Endodermal cell (in vitro differentiated cells): ENCODE measurements around the gene DNAH11. TPM values are rescaled to one million over a fixed set of nuclear protein-coding genes. Genes with fewer than 3 reads are reported as not detected.
A peak's percentile ranks its signal among the peaks of the same experiment; 100 is the strongest.

ENCODE experiments used
- DNase-seq: peaks from one replicate; pipeline ENCODE4 v3.0.0-alpha.2; 2017
- H3K27ac ChIP-seq: 2 replicates; pipeline ENCODE4 v1.5.1; 2013; ENCODE audit warnings: mild to moderate bottlenecking, low read depth, low read length, moderate library complexity
- H3K27me3 ChIP-seq: 2 replicates; pipeline ENCODE4 v1.6.1; 2013; ENCODE audit warnings: mild to moderate bottlenecking, low read length, moderate library complexity; ENCODE audit not compliant: insufficient read depth, control insufficient read depth, poor library complexity, severe bottlenecking
- H3K36me3 ChIP-seq: 2 replicates; pipeline ENCODE4 v1.7.0; 2013; ENCODE audit warnings: mild to moderate bottlenecking, low read length, moderate library complexity; ENCODE audit not compliant: control insufficient read depth, insufficient read depth
- H3K4me1 ChIP-seq: one replicate; pipeline ENCODE4 v1.7.0; 2013; ENCODE audit warnings: low read length; ENCODE audit not compliant: control insufficient read depth, insufficient read depth
- H3K4me3 ChIP-seq: 2 replicates; pipeline ENCODE4 v1.5.1; 2013; ENCODE audit warnings: mild to moderate bottlenecking, low read length, moderate library complexity
- H3K9ac ChIP-seq: 2 replicates; pipeline ENCODE4 v1.6.1; 2013; ENCODE audit warnings: mild to moderate bottlenecking, low read length, moderate library complexity; ENCODE audit not compliant: poor library complexity, severe bottlenecking; ENCODE audit errors: extremely low read depth
- H3K9me3 ChIP-seq: 2 replicates; pipeline ENCODE4 v1.6.1; 2013; ENCODE audit warnings: mild to moderate bottlenecking, low read length, moderate library complexity; ENCODE audit not compliant: control insufficient read depth
- H3K27ac Mint-ChIP-seq: 2 replicates; pipeline ENCODE4 v1.8.0; 2020; ENCODE audit warnings: mixed read lengths
- H3K27me3 Mint-ChIP-seq: 2 replicates; pipeline ENCODE4 v1.8.0; 2021; ENCODE audit warnings: mild to moderate bottlenecking, mixed read lengths; ENCODE audit not compliant: insufficient read depth
- H3K36me3 Mint-ChIP-seq: 2 replicates; pipeline ENCODE4 v1.8.0; 2020; ENCODE audit warnings: low read depth, mixed read lengths
- H3K4me1 Mint-ChIP-seq: 2 replicates; pipeline ENCODE4 v1.8.0; 2020; ENCODE audit warnings: mixed read lengths
- H3K4me3 Mint-ChIP-seq: 2 replicates; pipeline ENCODE4 v1.8.0; 2020; ENCODE audit warnings: mild to moderate bottlenecking, moderate library complexity, mixed read lengths
- H3K9me3 Mint-ChIP-seq: 2 replicates; pipeline ENCODE4 v1.8.0; 2020; ENCODE audit warnings: mild to moderate bottlenecking, mixed read lengths
- CTCF ChIP-seq: fragments of 200-600 bp; sonication (generic); conservative IDR thresholded peaks from 2 replicates; pipeline ENCODE4 v1.5.0; 2021; ENCODE audit warnings: antibody characterized with exemption, mild to moderate bottlenecking
- WGBS, 2 experiments: methylation state at CpG; one replicate each; pipeline versions ENCODE4 v1.1.5 to v1.1.7; 2013; ENCODE audit warnings: missing lambda C conversion rate in 2 of 2, mixed read lengths in 1 of 2; ENCODE audit not compliant: insufficient coverage in 1 of 2, insufficient read length in 1 of 2; 5-methylcytosine and 5-hydroxymethylcytosine counted together
- total RNA-seq, 2 donors: library from RNA; stranded (reverse); fragmentation: NEBNext Ultra II Directional in 1 of 2; extraction: Animal tissue kit (Norgen Biotek cat#: 25700) in 1 of 2; gene quantifications; 2 replicates in 1 of 2; 3 replicates in 1 of 2; pipeline ENCODE4 v1.2.1, GENCODE V29; 2021

The DNAH11 gene
- total RNA-seq, 2 donors from 2014 or later: 0.80 to 0.99 TPM

GRCh38 chr7:21943436-21943835 is 400.6 kb downstream of the DNAH11 start:
- peaks cover 52% of the 10 kb centered on the region for H3K4me1 Mint-ChIP-seq
- H3K9ac ChIP-seq: no peak overlapping the region
- H3K4me3 Mint-ChIP-seq: no peak overlapping the region
- H3K27me3 Mint-ChIP-seq: peaks cover 74% of the 10 kb centered on the region
- no peak for DNase-seq
- TF ChIP-seq CTCF: no peak
- no peaks in the 10 kb centered on the region for H3K36me3 ChIP-seq
- peaks cover 13% of the 10 kb centered on the region for H3K4me1 ChIP-seq
- H3K9me3 ChIP-seq: no peaks in the 10 kb centered on the region
- H3K36me3 Mint-ChIP-seq: peaks cover 3% of the 10 kb centered on the region
- H3K27ac ChIP-seq: no peak overlapping the region
- WGBS, 2 experiments: 79 to 80% methylated on average over 3 to 4 of the region's 5 CpGs
- H3K4me3 ChIP-seq: no peak overlapping the region
- no peaks in the 10 kb centered on the region for H3K9me3 Mint-ChIP-seq
- no peak overlapping the region for H3K27ac Mint-ChIP-seq
- H3K27me3 ChIP-seq: peaks cover 77% of the 10 kb centered on the region

GRCh38 chr7:21944616-21945453 is 402.0 kb downstream of the DNAH11 start:
- 1 to 4% methylated on average over 22 to 33 of the region's 34 CpGs for WGBS, 2 experiments

More at GRCh38 chr7:21944616-21945453, 402.0 kb downstream of the DNAH11 start:
- Mint-ChIP-seq H3K27ac (peak overlapping the region; percentile 53), H3K36me3 (no peaks in the 10 kb centered on the region), H3K4me1 (peaks cover 65% of the 10 kb centered on the region), H3K27me3 (peaks cover 67% of the 10 kb centered on the region), H3K4me3 (peak overlapping the region; percentile 63), H3K9me3 (no peaks in the 10 kb centered on the region)
- peaks cover 63% of the 10 kb centered on the region for H3K27me3 ChIP-seq
- H3K9me3 ChIP-seq: no peaks in the 10 kb centered on the region
- no peak overlapping the region for H3K27ac ChIP-seq
- peaks cover 13% of the 10 kb centered on the region for H3K4me1 ChIP-seq
- peak overlapping the region; percentile 52 for H3K9ac ChIP-seq
- TF ChIP-seq CTCF: peak; percentile 29
- H3K36me3 ChIP-seq: no peaks in the 10 kb centered on the region
- peak overlapping the region; percentile 84 for H3K4me3 ChIP-seq
- DNase-seq: peak; percentile 85
